ENCODE measurements around the gene YJEFN3.

The YJEFN3 gene

DNA sequence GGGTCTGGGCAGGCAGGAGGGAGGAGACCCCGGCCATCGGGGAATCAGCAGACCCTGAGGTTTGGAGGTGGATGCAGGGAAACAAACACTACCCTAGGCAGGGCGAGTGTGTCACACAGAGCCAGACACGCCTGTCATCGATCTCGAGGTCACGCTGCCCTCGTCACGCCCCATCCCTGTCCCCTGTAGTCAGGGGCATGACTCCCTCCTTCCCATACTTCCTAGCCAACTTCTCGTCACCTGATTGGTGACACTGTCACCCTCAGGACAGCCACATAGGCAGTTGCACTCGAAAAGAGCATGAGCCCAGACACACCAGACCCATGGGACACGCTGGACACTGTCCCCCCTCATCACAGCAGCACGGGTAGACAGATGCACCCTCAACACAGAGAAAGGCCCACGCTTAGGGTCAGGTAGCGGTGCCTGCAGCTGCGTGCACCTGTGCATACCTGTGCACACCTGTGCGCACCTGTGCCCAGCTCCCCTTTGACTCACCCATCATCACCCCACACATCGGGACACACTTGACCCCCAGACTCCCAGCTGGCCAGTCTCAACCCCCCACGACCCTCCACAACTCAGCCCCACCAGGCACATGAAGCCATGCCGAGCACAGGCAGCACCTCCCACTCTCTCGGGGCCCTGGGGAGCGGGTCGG, 21.2 kb downstream of the YJEFN3 start:
- H3K9ac ChIP-seq (ENCODE audit: low read length), result no peak overlapping the region
- no peaks in the 10 kb centered on the region for H3K4me1 ChIP-seq (ENCODE audit: control insufficient read depth, insufficient read depth, low read length)
- H3K27me3 ChIP-seq (ENCODE audit: control insufficient read depth, insufficient read depth, low read length), result peaks cover 11% of the 10 kb centered on the region
- no peaks in the 10 kb centered on the region for H3K36me3 ChIP-seq (ENCODE audit: control insufficient read depth, insufficient read depth, low read length)
- H3K27ac ChIP-seq (ENCODE audit: low read depth, low read length), result no peak overlapping the region
- no peak overlapping the region for H3K4me3 ChIP-seq (ENCODE audit: low read length)

DNA sequence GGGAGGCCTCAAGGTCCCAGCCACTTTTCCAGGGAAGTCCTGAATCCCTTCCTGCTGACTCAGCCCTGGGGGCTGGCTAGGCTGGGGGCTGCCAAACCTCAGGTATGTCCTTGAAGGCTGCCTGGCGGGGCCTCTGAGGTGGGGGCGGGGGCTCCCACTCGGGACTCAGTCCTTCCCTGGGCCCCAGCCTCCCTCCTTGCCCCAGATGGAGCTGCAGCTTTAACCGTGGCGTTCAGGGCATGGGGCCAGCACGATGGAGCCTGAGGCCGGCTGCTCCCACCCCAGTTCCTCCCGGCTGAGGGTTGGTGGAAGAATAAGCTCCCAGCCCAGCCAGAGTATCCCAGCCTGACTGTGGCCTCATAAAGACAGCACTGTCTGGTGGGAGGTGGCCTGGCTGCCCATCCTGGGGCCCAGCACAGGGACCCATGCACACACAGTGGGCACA, 21.8 kb downstream of the YJEFN3 start:
- Histone ChIP-seq H3K27me3 (ENCODE audit: control insufficient read depth, insufficient read depth, low read length) (peaks cover 11% of the 10 kb centered on the region), H3K9ac (ENCODE audit: low read length) (no peak overlapping the region), H3K4me3 (ENCODE audit: low read length) (no peak overlapping the region), H3K36me3 (ENCODE audit: control insufficient read depth, insufficient read depth, low read length) (no peaks in the 10 kb centered on the region), H3K4me1 (ENCODE audit: control insufficient read depth, insufficient read depth, low read length) (no peaks in the 10 kb centered on the region), H3K27ac (ENCODE audit: low read depth, low read length) (no peak overlapping the region)

DNA sequence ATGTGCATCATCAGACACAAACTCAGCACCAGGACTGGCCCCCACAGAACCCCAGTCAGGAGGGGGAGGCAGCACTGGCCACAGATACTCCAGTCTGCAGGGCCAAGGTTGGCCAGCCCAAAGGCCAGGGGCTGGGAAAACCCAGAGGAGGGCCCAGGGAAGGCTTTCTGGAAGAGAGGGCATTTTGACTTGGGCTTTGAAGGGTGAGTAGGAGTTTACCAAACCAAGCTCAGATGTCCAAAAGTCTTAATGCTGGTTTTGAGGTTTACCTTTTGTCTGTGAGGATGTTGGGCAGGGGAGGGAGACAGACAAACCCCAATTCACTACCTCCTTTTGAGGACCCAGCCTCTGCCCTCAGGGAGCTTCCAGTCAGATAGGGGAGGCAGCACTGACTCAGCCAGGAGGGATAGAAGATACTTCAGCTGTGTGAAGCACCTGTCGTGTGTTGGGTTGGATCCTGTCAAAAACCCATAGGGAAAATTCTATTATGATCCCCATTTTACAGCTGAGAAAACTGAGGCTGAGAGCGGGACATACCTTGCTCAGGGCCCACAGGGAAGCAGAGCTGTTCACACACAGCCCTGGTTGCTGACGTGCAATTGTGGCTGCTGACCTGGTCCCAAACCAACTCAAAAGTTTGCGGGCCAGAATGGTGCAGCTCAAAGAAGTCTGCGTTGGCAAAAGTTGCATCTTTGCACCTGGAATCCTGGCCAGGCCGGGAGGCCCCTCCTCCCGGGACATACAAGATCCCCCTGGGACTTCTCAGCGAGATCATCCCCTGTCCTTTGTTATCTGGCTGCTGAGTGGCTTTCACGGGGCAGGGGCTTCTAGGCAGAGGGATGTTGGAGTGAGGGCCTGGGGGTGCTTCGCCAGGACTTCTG, 22.5 kb downstream of the YJEFN3 start:
- Histone ChIP-seq H3K27me3 (ENCODE audit: control insufficient read depth, insufficient read depth, low read length) (peaks cover 11% of the 10 kb centered on the region), H3K27ac (ENCODE audit: low read depth, low read length) (no peak overlapping the region), H3K36me3 (ENCODE audit: control insufficient read depth, insufficient read depth, low read length) (no peaks in the 10 kb centered on the region)

DNA sequence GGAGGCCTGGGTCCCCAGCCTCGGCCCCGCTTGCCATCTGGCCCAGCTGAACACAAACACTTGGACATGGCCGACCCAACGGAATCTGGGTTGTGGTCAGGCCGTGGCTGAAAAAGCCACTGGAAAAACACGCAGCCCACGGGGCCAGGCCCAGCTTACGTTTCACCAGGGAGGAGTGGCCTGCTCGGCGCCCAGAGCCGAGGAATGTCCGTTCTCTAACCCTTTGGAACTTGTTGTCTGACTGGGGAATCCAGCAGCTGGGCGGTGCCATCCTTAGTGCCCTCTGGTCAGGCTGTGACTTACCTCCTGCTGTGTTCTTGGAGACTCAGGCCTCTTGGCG, 23.1 kb downstream of the YJEFN3 start:
- Histone ChIP-seq H3K27me3 (ENCODE audit: control insufficient read depth, insufficient read depth, low read length) (peaks cover 11% of the 10 kb centered on the region), H3K4me1 (ENCODE audit: control insufficient read depth, insufficient read depth, low read length) (no peaks in the 10 kb centered on the region), H3K27ac (ENCODE audit: low read depth, low read length) (no peak overlapping the region), H3K4me3 (ENCODE audit: low read length) (no peak overlapping the region), H3K9ac (ENCODE audit: low read length) (no peak overlapping the region), H3K36me3 (ENCODE audit: control insufficient read depth, insufficient read depth, low read length) (no peaks in the 10 kb centered on the region)

More for the DNA sequence above, 22.5 kb downstream of the YJEFN3 start:
- Histone ChIP-seq H3K4me3 (ENCODE audit: low read length) (no peak overlapping the region), H3K9ac (ENCODE audit: low read length) (no peak overlapping the region), H3K4me1 (ENCODE audit: control insufficient read depth, insufficient read depth, low read length) (no peaks in the 10 kb centered on the region)

DNA sequence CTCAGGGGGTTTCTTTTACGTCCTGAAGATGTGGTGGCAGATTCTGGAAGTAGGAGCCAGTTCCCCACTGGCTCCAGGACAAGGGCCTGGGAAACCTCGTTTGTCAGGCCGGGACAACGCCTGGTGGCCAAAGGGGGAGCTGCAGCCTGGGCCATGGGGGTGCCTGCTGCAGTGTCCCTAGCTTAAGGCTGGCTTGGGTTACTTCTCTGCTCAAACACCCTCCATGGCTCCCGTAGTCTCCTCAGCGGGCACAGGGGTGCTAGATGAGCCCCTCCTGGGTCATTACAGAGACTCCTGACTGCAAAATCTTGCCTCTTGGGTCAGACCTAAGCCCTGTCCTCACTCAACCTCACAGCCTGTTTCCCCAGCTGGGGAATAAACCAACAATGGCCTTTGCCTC, 24.1 kb downstream of the YJEFN3 start:
- no peaks in the 10 kb centered on the region for H3K4me1 ChIP-seq (ENCODE audit: control insufficient read depth, insufficient read depth, low read length)
- peaks cover 11% of the 10 kb centered on the region for H3K27me3 ChIP-seq (ENCODE audit: control insufficient read depth, insufficient read depth, low read length)
- H3K9ac ChIP-seq (ENCODE audit: low read length), result no peak overlapping the region
- no peaks in the 10 kb centered on the region for H3K36me3 ChIP-seq (ENCODE audit: control insufficient read depth, insufficient read depth, low read length)
- no peak overlapping the region for H3K4me3 ChIP-seq (ENCODE audit: low read length)
- no peak overlapping the region for H3K27ac ChIP-seq (ENCODE audit: low read depth, low read length)

DNA sequence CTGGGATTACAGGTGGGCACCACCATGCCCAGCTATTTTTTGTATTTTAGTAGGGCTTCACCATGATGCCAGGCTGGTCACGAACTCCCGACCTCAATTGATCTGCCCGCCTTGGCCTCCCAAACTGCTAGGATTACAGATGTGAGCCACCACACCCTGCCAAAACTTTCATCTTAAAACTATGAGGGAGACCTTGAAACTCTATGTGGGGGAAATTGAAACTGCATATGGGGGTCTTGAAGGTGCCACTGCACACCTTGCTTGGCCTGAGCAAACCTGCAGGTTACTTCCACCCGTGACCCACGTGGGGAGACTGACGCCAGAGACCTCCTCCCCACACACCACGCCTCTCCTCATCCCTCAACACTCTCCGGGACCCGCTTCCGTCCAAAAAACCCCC, 25.0 kb downstream of the YJEFN3 start:
- Histone ChIP-seq H3K27me3 (ENCODE audit: control insufficient read depth, insufficient read depth, low read length) (peaks cover 11% of the 10 kb centered on the region), H3K9ac (ENCODE audit: low read length) (no peak overlapping the region), H3K4me3 (ENCODE audit: low read length) (no peak overlapping the region), H3K36me3 (ENCODE audit: control insufficient read depth, insufficient read depth, low read length) (no peaks in the 10 kb centered on the region), H3K27ac (ENCODE audit: low read depth, low read length) (no peak overlapping the region), H3K4me1 (ENCODE audit: control insufficient read depth, insufficient read depth, low read length) (no peaks in the 10 kb centered on the region)

DNA sequence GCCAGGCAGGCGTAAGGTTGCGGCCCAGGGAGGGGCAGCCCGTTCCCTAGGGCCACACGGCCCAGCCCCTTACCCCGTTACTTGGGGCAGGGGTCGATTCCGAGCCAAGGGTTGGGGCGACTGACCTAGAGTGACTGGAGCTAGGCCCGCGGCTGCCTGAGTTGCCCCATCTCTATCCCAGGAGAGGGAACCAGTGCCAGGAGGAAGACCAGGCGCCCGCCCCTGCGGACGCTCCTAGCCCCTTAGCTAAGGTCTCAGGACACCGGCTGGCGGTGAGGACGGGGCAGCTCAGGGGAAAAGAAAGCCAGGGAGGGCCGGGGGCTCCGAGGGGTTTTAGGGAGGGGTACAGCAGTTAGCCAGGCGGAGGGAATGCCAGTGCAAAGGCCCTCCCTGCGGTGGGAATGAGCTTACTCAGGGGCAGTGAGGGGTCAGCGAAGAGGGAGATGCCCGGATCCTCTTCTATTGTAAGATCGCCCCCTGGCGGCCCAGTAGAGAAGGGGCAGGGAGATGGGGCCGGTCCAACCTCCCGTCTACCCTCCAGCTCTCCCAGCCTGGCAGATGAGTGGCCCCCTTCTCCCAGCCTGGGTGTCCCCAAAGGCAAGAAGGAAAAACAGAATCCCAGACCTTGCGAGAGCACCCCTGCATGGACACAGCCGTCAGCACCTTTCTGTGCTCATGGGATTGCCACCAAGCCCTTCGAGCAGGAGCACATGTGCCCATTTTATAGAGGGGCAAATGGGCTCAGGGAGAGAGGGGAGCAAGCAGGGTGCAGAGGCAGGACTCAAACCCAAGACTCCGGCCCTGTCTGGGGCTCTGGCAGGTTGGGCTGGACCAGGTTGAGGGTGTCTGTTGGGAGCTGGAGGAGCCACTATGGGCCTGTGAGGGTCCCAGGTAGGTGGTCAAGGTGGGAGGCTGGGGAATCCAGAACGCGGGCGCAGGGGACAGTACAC, 25.6 kb downstream of the YJEFN3 start:
- no peak overlapping the region for H3K9ac ChIP-seq (ENCODE audit: low read length)

DNA sequence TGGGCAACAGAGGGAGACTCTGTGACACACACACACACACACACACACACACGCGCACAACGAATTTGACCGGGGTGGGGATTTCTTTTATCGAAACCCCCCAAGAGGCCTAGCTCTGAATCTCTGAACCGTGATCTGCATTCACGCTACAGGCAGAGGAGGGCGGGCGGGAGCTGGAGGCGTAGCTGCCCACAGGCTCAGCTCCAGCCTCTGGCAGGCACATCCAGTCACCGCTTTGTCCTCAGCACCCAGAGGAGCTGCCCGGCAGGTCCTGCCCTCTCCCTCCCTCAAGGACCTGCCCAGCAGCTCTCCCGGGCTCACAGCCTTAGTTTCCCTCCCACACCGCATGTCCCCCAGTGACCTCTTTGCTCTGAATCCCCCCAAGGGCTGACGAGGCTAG, 29.3 kb downstream of the YJEFN3 start:
- Histone ChIP-seq H3K27me3 (ENCODE audit: control insufficient read depth, insufficient read depth, low read length) (no peaks in the 10 kb centered on the region), H3K4me1 (ENCODE audit: control insufficient read depth, insufficient read depth, low read length) (no peaks in the 10 kb centered on the region), H3K4me3 (ENCODE audit: low read length) (no peak overlapping the region), H3K27ac (ENCODE audit: low read depth, low read length) (no peak overlapping the region), H3K36me3 (ENCODE audit: control insufficient read depth, insufficient read depth, low read length) (no peaks in the 10 kb centered on the region), H3K9ac (ENCODE audit: low read length) (no peak overlapping the region)

More for the DNA sequence above, 25.6 kb downstream of the YJEFN3 start:
- Histone ChIP-seq H3K4me3 (ENCODE audit: low read length) (no peak overlapping the region), H3K27me3 (ENCODE audit: control insufficient read depth, insufficient read depth, low read length) (peaks cover 8% of the 10 kb centered on the region), H3K27ac (ENCODE audit: low read depth, low read length) (no peak overlapping the region), H3K4me1 (ENCODE audit: control insufficient read depth, insufficient read depth, low read length) (no peaks in the 10 kb centered on the region), H3K36me3 (ENCODE audit: control insufficient read depth, insufficient read depth, low read length) (no peaks in the 10 kb centered on the region)

DNA sequence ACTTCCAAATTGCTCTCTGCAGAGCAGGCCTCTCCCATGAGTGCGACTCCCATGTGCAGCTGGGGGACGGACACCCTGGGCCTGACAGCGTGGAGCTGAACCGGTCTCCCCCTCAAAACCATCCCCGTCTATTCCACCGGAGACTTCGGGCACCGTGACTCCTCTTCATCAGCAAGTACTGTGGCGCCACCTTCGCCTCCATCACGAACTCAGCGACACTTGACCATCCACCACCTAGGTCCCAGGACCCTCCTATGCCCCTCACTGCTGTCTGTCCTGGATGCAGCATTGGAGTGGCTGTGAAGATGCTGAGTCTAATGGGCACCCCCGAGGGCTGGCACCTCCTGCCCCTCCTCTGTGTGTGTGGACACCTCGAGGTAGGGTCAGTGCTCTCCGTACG, 29.9 kb downstream of the YJEFN3 start:
- no peak overlapping the region for H3K27ac ChIP-seq (ENCODE audit: low read depth, low read length)
- H3K36me3 ChIP-seq (ENCODE audit: control insufficient read depth, insufficient read depth, low read length), result no peaks in the 10 kb centered on the region
- no peaks in the 10 kb centered on the region for H3K4me1 ChIP-seq (ENCODE audit: control insufficient read depth, insufficient read depth, low read length)
- H3K9ac ChIP-seq (ENCODE audit: low read length), result no peak overlapping the region
- H3K4me3 ChIP-seq (ENCODE audit: low read length), result no peak overlapping the region
- no peaks in the 10 kb centered on the region for H3K27me3 ChIP-seq (ENCODE audit: control insufficient read depth, insufficient read depth, low read length)

DNA sequence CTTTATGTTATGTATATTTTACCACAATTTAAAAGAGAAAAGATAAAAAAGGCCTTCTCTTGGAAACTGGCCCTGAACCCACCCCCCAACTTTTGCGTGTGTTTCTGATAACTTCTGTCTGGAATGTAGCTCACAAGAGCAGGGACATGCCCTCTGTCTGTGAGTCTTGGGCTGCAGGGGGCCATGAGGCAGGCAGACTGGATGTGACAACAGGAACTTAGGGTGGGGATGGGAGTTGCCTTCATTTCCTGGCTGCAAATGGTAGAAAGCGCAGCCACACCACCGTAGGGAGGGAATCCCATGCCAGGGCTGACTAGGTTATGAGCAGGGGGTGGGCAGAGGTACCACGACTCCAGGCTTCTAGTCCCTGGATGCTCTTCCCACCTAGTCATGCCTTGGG, 31.2 kb downstream of the YJEFN3 start:
- Histone ChIP-seq H3K27ac (ENCODE audit: low read depth, low read length) (no peak overlapping the region), H3K36me3 (ENCODE audit: control insufficient read depth, insufficient read depth, low read length) (no peaks in the 10 kb centered on the region), H3K27me3 (ENCODE audit: control insufficient read depth, insufficient read depth, low read length) (no peaks in the 10 kb centered on the region), H3K4me1 (ENCODE audit: control insufficient read depth, insufficient read depth, low read length) (no peaks in the 10 kb centered on the region), H3K4me3 (ENCODE audit: low read length) (no peak overlapping the region), H3K9ac (ENCODE audit: low read length) (no peak overlapping the region)

DNA sequence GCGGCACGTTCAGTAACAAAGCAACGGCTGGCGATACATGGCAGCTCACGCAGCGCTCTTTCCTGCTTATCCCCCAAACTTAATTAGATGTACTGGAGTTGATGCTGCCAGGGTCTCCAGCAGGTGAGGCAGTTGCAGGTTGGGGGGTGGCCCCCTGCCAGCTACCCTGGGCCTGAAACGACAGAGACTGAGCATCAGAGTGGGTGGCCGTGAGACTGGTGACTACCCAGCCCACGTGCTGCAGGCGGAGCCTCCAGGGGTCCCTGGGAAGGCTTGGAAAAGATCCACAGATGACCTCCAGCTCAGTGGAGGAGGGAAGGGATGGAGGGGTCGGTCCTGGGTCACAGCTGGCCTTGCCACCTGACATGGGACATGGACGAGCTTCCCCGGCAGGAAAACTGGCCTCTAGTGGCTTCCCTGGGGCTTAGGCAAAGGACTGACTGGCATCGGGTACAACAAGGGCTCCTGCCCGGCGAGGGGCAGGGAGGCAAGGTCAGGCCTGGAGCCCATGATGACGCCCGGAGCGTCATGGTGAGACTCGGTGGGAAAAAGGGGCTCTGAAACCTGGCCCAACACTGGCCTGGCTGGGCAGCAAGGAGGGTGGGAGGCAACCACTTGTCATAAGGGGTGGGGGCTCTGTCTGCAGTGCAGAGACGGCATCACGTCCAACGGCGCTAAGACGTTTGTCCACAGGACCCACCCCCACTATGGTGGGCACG, 33.4 kb downstream of the YJEFN3 start:
- no peak overlapping the region for H3K27ac ChIP-seq (ENCODE audit: low read depth, low read length)
- H3K4me1 ChIP-seq (ENCODE audit: control insufficient read depth, insufficient read depth, low read length), result no peaks in the 10 kb centered on the region
- no peak overlapping the region for H3K9ac ChIP-seq (ENCODE audit: low read length)

More for the DNA sequence above, 33.4 kb downstream of the YJEFN3 start:
- H3K27me3 ChIP-seq (ENCODE audit: control insufficient read depth, insufficient read depth, low read length), result no peaks in the 10 kb centered on the region
- no peak overlapping the region for H3K4me3 ChIP-seq (ENCODE audit: low read length)
- no peaks in the 10 kb centered on the region for H3K36me3 ChIP-seq (ENCODE audit: control insufficient read depth, insufficient read depth, low read length)

Data from rectal smooth muscle tissue (tissue), 1 donor.